Raji (cell line): ENCODE measurements around the gene TOR2A.

ENCODE experiments used
- POLR2A ChIP-seq: IDR thresholded peaks from 2 replicates; pipeline ENCODE4 v1.6.1; 2011; ENCODE audit warnings: low read depth, low read length, control low read depth; ENCODE audit not compliant: insufficient read depth

The TOR2A gene

GRCh38 chr9:127705577-127706379, 29.3 kb downstream of the TOR2A start:
- TF ChIP-seq POLR2A: no peak

- no peak for TF ChIP-seq POLR2A
Observed at GRCh38 chr9:127703289-127703946, 31.7 kb downstream of the TOR2A start.

DNA sequence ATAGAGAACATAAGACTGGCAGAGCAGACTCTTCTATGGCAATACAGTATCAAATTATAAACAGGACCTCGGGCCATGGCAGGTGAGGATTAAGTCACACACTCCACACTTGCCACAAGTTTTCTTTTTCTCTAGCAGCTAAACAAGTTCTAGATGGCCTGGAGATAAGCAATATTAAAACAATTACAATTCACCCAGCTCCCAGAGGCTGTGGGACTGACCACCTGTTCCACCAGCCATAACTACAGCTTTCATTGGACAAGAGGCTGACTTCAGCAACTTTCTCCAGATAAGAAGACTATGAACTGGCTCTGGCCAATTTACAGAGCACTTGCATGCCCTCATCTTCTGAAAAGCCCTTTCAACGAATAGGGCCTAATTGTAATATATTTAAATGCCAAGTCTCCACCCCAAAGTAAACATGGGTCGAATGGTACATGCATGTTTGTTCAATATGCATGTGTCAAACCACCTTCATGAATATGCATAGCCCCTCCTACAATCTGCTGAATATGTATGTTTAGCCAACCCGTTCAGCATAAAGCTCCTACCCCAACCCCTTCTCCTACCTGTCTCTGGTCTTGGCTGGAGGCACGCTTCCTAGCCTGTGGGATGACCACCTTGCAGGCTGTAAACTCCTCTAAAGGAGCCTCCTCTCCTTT, 34.4 kb downstream of the TOR2A start:
- TF ChIP-seq POLR2A: no peak

DNA sequence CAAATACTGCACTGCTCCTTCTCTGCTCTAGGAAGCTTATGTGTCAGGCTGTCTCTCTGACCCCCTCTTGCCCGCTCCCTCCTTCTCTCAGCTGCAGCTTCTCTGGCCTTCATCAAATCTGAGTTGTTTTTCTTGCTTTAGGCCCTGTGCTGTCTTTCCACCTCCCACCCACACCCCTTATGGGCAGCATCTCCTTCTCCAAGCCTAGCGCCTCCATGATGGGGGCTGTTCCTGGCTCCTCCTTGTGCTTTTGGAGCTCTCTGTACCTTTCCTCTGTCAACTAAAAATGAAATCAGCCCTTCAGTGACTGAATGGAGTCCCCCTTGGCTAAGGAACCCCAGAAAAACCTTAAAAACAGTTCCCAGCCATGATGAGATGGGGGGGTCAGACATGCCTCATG, 35.0 kb downstream of the TOR2A start:
- TF ChIP-seq POLR2A: no peak

- peak; percentile 41; the same call in 1 of the 2 replicates for TF ChIP-seq POLR2A
Observed at GRCh38 chr9:127698985-127699670, 36.0 kb downstream of the TOR2A start.

GRCh38 chr9:127698386-127698785, 36.7 kb downstream of the TOR2A start:
- TF ChIP-seq POLR2A: no peak

- no peak for TF ChIP-seq POLR2A
Observed at GRCh38 chr9:127697575-127697974, 37.5 kb downstream of the TOR2A start.

DNA sequence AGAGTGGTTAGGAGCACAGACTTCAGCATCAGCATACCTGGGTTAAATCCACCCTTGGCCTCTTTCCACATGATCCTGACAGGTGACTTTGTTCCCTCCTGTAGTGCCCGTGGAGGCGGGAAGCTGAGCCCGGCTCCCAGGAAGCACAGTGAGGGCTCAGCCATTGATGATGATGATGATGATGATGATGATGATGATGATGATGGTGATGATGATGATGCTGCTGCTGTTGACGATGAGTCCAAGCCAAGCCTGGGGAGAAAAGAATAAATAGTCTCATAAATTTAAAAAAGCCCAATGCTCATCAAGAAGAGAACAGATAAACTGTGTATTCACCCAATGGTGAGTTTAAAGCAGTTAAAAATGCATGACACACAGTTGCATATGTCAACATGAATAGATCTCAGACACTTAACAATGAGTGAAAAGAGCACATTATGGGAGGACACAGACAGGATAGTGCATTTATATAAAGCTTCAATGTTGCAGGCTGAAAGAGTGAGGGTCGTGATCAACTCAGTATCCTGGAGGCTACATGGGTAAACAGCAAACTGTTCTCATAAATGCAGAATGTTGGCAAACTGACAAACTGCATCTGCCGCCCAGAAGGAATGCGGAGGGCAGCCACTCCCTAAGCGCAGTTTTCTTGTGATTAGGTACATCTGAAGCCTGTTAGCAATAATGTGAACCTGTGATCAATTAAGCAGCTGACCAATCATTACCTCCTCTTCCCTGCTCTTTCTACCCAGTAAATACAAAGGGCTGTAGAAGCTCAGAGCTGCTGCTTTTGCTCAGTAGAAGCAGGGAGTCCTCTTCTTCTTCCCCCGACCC, 40.0 kb downstream of the TOR2A start:
- TF ChIP-seq POLR2A: no peak

- no peak for TF ChIP-seq POLR2A
Observed at GRCh38 chr9:127693697-127694096, 41.4 kb downstream of the TOR2A start.

DNA sequence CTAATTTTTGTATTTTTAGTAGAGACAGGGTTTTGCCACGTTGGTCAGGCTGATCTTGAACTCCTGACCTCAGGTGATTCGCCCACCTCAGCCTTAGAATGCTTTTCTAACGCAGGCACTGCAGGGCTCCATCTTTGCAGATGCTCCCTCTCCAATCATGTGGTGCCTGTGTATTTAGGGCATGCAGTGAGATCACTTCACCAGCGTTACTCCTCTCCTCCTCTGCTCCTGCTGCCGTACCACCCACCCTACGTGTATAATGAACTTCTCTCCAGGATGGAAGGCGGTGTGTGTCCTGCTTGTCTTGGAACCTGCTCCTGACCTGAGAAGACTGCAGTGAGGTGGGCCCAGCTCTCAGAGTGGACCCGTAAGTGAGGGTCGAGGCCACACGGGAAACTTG, 42.0 kb downstream of the TOR2A start:
- TF ChIP-seq POLR2A: no peak

DNA sequence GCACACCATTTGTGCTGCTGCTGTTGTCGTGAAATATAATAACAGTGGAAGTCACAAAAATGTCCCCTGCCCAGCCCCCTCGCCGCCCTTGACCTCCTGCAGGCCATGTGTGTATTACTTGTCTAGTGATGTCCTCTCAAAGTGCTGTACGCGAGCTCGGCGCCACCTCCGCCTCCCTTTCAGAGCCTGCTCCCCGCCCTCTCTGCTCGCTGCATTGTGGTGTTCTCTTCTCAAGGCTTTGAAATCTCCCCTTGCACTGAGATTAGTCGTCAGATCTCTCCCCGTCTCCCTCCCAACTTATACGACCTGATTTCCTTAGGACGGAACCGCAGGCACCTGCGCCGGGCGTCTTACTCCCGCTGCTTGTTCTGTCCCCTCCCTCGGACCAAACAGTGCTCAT, 43.0 kb downstream of the TOR2A start:
- TF ChIP-seq POLR2A: no peak

DNA sequence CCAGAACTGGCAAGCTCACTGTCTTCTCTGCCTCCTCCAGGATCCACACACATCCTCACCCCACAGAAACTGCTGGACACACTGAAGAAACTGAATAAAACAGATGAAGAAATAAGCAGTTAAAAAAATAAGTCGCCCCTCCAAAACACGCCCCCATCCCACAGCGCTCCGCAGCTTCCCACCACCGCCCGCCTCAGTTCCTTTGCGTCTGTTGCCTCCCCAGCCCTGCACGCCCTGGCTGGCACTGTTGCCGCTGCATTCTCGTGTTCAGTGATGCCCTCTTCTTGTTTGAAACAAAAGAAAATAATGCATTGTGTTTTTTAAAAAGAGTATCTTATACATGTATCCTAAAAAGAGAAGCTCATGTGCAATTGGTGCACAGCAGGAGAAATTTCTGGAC, 44.4 kb downstream of the TOR2A start:
- no peak for TF ChIP-seq POLR2A

DNA sequence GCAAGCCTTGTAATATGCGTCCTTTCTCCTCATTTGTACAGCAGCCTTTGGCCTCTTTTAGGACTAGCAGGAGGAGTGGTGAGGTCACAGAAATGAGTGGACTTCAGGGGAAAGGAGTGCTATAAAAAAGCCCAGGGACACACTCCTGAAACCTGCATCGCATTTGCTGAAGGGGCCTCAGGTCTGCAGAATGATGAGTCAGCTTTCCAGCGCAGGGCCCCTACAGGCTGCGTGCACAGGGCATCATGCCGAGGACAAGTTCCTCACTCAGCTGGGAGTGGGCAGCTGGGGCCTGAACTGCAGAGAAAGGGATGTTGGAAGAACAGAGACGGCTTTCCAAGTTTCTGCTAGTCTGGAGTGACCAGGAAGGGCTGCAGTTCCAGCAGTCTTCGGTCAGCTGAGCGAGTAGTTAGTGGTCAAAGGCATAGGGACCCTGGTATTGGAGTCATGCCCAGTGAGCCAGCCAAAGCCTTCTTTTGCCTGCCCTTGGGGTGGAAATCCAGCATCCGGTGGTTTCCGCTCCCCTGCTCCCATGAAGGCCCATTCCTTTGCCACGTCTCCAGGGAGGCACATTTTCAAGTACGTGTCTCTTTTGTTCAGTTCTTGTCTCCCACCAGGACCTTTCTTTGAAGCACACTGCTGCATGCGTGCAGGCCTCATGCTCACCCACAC, 45.6 kb downstream of the TOR2A start:
- no peak for TF ChIP-seq POLR2A
